NCI-H748 treated with DMSO at 0.1 percent for 48 hours (cell line): ENCODE measurements around the gene CCR9.

ENCODE experiments used
- DNase-seq: peaks from one replicate; lab custom pipeline; 2025; lab: John Stamatoyannopoulos, UW

The CCR9 gene

GRCh38 chr3:45872569-45872968 lies 13.8 kb upstream of the CCR9 start:
- no peak for DNase-seq

- no peak for DNase-seq
These were observed 13.3 kb upstream of the CCR9 start for GRCh38 chr3:45873036-45873435.

GRCh38 chr3:45873638-45874037 lies 12.7 kb upstream of the CCR9 start:
- DNase-seq: no peak

GRCh38 chr3:45874677-45875346 lies 11.5 kb upstream of the CCR9 start:
- DNase-seq: no peak

DNA sequence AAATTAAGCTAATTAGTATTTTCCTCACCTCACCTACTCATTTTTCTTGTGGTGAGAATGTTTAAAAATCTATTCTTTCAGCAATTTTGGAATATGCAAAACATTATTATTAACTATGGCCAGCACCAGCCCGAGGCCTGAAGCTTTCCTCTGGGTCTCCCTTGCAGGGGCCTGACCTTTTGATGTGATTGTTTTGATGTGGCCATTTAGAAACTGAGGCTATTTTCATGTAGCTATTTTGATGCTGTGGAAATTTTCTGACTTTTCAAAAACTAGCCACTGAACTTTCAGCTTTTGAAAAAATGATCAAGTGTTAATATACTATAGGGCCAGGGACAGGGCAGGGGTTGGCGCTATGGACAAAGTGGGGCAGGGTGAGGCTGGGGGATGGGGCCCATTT lies 8.2 kb upstream of the CCR9 start:
- DNase-seq: no peak

DNA sequence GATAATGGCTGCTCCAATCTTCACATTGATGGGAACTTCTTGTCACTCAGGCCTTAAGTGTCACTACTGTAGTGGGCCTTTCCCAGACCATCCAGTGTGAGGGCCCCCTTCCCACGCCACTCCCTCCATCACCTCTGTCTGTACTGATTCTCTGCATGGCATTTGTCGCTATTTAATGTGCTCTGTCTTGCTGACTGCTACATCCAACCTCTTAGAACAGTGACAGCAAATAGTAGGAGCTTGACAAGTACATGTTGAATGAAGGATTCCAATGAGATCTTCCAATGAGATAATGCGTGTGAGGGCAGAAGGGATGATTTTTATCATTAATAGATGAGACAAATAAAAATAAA lies 5.6 kb upstream of the CCR9 start:
- no peak for DNase-seq

DNA sequence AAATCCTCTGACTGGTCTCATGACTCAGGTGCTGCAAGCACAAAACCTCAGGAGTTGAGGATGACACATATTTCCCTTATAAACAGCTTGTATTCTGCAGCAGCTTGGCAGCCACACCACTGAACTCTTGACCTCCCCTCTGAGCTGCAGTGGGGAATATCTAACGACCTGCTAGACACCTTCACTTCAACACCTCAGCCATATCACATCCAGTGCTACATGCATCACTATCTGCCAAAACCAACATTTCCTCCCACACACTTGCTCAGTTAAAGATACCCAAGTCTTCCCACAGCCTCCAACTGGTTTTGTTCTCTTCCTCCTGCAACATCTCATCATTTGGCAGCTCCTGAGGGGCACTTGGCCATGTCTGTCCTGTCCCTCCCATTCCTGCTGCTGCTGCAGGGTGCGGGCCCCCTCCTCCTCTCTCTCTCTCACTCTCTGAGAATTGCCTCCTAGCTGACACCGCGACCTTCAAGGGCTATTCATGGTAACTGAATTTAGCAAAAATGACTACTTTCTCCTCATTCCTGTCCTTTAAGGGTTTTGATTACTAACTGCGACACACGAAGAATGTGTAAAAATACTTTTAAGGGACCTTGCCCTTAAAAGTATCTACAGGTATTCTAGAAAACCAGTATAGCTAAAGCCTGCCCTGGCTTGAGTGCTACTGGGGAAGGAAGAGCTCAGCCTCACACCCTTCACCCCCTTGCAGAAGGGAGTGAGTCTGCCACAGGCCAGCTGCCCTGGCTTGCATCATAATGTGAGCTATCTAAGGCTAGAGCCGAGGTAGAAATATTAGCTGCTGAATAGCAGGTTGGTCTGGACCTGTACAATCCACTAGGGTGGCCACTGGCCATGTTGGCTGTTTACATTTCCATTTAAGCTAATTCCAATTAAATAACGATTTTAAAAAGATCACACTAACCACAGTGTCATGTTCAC lies 5.0 kb upstream of the CCR9 start:
- DNase-seq: no peak

GRCh38 chr3:45884368-45885201 lies 1.8 kb upstream of the CCR9 start:
- no peak for DNase-seq

DNA sequence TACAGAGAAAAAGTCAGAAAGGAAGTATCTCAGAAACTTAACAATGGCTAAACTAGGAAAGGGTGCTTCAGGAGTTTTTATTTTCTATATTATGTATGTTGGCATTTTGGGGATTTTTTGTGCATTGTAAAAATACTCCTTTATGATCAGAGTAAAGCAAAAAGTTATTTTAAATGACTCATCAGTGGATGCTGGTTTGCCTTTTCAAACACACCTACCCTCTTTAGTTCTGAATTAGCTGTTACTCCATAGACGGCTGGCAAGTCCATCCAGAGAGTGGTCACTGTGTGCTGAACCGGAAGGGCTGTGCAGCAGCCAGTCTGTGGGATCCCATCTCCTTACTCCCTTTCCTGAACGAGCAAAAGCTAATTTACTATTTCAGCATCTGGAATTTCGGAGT lies 942 bp downstream of the CCR9 start:
- no peak for DNase-seq

DNA sequence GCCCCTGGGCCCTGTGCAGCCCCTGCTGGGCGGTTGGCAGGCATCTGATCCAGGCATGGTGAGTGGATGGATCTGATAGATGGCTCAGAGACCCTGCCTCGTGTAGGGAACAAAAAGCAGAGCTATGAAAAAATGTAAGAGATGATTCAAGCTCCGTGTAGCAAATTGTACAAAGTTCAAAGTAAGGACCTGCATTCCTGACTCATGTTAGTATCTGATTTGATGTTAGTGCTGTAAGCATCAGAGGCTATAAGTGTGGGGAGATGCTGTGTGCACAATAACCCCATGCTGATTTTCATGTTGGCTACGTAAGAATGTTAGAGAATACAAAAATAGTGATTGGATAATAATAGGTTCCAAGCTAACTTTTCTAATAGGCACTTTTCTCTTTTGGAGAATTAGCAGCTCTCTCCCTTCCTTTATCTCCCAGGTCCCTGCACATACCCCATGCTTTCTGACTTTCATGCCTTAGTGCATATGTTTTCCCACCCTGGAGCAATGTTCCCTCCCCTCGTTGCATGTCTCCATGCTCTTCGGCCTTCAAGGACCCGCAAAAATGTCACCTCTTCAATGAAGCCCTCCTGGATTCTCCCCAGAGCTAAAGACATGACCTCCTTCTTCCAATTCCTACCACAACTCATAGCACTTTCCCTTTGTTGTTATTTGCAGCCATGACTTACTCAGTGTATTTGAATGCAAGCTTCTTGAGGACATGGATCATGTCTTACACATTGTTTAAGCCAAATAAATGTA lies 1.6 kb downstream of the CCR9 start:
- DNase-seq: no peak

DNA sequence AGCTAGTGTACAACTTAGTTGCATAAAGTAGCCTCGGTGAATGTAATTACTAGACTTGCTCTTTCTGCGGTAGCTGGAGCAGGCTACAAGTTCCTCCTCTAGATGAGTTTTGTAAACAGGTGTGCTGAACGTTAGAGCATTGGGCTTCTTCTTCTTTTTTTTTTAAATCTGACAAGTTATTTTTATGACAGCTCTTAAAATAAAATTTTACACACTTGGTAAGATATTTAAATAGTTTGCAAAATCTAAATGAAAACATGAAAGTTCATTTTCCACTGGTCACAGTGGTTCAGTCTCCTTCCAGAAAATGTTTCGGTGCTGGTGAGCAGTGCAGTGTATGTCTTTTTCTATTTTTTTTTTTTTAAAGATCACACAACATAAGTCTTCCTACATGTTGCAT lies 3.0 kb downstream of the CCR9 start:
- no peak for DNase-seq

DNA sequence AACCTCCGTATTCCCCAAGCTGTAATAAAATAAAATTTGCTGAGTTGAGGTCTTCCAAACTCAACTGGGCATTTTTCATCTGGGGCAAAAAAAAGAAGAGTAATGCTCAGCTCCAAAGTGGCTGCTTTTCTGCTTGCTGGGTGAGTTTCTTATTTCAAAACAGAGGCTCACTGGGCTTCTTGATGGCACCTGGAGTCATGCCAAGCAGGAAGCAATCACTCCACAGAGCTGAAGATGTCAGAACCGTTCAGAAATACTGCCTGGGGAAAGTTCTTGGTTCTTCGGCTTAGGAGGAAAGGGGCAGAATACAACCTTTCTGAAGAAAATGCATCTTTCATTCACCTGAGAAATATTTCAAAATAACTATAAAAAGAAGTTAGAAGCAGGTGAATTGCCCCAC lies 4.1 kb downstream of the CCR9 start:
- DNase-seq: no peak

GRCh38 chr3:45892161-45892560 lies 5.8 kb downstream of the CCR9 start:
- DNase-seq: no peak

GRCh38 chr3:45894015-45894414 lies 7.7 kb downstream of the CCR9 start:
- no peak for DNase-seq

DNA sequence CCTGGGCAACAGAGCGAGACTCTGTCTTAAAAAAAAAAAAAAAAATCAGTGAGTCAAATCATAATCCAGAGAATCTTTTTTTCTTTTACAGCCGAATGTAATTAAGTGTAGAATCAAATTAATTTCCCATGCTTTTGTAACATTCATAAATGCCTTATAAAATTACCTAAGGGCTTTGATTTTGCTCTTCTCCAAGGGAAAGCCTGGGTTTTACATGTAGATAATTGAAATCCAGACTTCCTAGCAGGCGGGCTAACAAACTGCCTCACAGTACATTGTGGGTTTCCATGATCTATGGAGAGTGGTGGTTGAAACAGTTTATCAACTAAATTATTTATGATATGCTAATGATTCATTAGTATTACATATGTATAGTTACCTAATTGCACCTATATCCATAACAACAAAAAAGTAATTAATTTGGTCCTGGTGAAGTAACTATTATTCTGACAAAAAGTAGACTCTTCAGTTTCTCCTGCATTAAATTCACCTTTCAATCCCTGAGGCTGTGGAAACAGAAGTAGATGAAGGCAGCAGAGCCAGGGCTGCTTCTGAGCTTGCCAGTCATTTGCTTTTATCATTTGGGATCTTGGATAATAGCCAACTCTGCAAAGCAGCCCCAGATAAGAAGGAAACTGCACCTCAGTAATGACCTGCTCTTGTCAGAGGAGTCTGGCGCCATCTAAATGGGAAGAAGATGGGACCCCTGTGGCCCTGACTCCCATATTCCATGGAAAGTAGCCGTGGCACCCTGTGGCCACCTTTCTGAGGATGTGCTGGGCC lies 9.5 kb downstream of the CCR9 start:
- DNase-seq: no peak

- DNase-seq: no peak
These were observed 10.6 kb downstream of the CCR9 start for GRCh38 chr3:45896956-45897355.

DNA sequence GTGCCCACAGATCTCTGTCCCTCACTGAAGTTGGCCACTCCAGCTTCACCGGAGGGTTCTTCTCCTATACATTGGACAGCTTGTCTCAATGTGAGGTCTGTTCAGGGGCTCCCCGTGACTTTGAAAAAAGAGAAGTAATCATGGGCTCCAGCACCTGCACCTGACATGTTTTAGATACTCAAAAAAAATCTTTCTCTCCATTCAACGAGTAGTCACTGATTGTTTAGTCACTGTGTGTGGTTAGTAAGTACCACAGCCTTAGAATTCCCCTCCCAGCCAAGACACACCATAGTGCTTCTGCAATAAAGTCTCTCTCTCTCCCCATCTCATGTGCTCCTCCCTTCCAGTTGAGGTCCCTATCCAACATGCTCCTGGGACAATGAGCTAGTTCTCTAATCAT lies 18.6 kb downstream of the CCR9 start:
- DNase-seq: no peak

GRCh38 chr3:45905755-45906154 lies 19.4 kb downstream of the CCR9 start:
- DNase-seq: no peak

DNA sequence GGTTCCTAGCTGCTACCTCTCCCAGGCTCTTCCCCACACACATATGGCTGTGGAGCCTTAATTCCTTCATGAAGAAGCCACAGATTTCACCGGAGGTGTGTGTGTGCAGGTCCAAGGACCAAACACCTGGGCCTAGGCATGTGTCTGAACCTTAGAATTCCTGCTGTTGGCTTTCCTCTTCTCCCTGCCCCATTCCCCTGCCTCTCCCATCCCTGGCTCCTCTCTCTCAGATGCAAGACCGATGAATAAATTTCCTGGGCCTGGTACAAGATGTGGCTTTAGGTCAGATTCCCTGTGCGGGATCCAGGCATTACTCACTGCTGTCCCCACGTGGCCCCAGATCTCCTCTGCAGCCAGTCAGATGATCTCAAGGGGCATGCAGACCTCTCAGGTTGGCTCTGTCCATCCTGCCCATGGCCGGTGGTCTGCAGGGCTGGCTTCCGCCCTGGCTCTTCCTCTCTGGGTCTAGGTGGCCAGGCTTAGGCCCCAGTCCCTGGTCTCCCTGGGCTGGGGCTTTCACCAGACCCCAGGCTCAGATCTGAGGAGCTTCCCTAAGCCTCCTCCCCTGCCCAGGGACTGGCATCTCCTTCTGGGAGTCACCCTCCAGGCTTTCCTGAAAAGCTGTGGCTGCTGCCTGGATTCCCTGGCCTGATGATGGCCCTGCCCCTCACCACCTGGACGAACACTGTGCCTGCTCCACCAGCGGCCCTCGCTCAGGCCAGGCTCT lies 20.5 kb downstream of the CCR9 start:
- DNase-seq: no peak
